NCI-H446 (cell line): ENCODE results near the gene KRTAP5-5.
"Not testable (repeated sequence)": the region's sequence is repeated elsewhere in the genome, so short reads cannot be mapped to it uniquely, and the experiment has no call there.

Source experiments
- DNase-seq, 2 experiments: peaks; one replicate each; lab custom pipeline; 2025; lab: John Stamatoyannopoulos, UW

KRTAP5-5 gene

GRCh38 chr11:1642288-1643145 lies 12.9 kb downstream of the KRTAP5-5 start:
- no peak for DNase-seq

- DNase-seq = no peak
These were observed 13.6 kb downstream of the KRTAP5-5 start for GRCh38 chr11:1643146-1643690.

- no peak for DNase-seq
These were observed 15.2 kb downstream of the KRTAP5-5 start for GRCh38 chr11:1644601-1645356.

GRCh38 chr11:1645357-1645821 lies 15.8 kb downstream of the KRTAP5-5 start:
- DNase-seq = no peak

- DNase-seq = not testable (repeated sequence)
These were observed 17.0 kb downstream of the KRTAP5-5 start for GRCh38 chr11:1646540-1646939.

- no peak for DNase-seq
These were observed 18.5 kb downstream of the KRTAP5-5 start for GRCh38 chr11:1647901-1648652.

- DNase-seq = no peak
These were observed 19.3 kb downstream of the KRTAP5-5 start for GRCh38 chr11:1648653-1649420.

- no peak for DNase-seq
These were observed 20.7 kb downstream of the KRTAP5-5 start for GRCh38 chr11:1650034-1650917.

GRCh38 chr11:1650918-1651262 lies 21.3 kb downstream of the KRTAP5-5 start:
- DNase-seq = no peak

GRCh38 chr11:1651411-1651980 lies 21.9 kb downstream of the KRTAP5-5 start:
- DNase-seq = no peak

GRCh38 chr11:1652026-1652425 lies 22.5 kb downstream of the KRTAP5-5 start:
- DNase-seq = no peak

- no peak for DNase-seq
These were observed 22.8 kb downstream of the KRTAP5-5 start for GRCh38 chr11:1652442-1652770.

- DNase-seq = peak in 1 of 2 experiments; percentile 62
These were observed 23.4 kb downstream of the KRTAP5-5 start for GRCh38 chr11:1652771-1653540.

- no peak for DNase-seq
These were observed 24.2 kb downstream of the KRTAP5-5 start for GRCh38 chr11:1653541-1654387.

GRCh38 chr11:1654388-1655167 lies 25.0 kb downstream of the KRTAP5-5 start:
- DNase-seq = no peak

GRCh38 chr11:1655168-1656060 lies 25.8 kb downstream of the KRTAP5-5 start:
- no peak for DNase-seq

- DNase-seq = no peak
These were observed 26.5 kb downstream of the KRTAP5-5 start for GRCh38 chr11:1656061-1656441.
